B cell (primary cell): Measurements from ENCODE around the gene TMEM80. TPM values are rescaled to one million over a fixed set of nuclear protein-coding genes. Genes with fewer than 3 reads are reported as not detected.

Source experiments
- ATAC-seq: fragments of 200-7000 bp; cut with Tn5 transposase; one replicate; pipeline ENCODE4 v1.10.0; 2021; ENCODE audit warnings: low read depth, mild to moderate bottlenecking, moderate number of reproducible peaks, moderate library complexity
- CTCF ChIA-PET: fragments of 350-600 bp; sonication (Branson Sonifier 250); formaldehyde crosslinking; loops from one replicate; lab custom pipeline; 2021; ENCODE audit warnings: antibody characterized with exemption, inconsistent platforms; lab: Charles Lee
- POLR2A ChIA-PET: fragments of 350-600 bp; sonication (Branson Sonifier 250); formaldehyde crosslinking; loops from one replicate; lab custom pipeline; 2021; ENCODE audit warnings: antibody characterized with exemption; lab: Charles Lee
- DNase-seq: peaks from one replicate; pipeline ENCODE4 v3.0.0; 2013
- H2AFZ ChIP-seq: 2 replicates; pipeline ENCODE4 v1.6.1; 2012; ENCODE audit warnings: mild to moderate bottlenecking, low read depth, low read length; ENCODE audit not compliant: insufficient read depth, poor library complexity, severe bottlenecking
- H3K27ac ChIP-seq, 2 donors: 1 replicate in 1 of 2; 2 replicates in 1 of 2; pipeline ENCODE4 v1.5.1; 2012 to 2013; ENCODE audit warnings: low read length in 2 of 2, mild to moderate bottlenecking in 2 of 2, moderate library complexity in 1 of 2
- H3K27me3 ChIP-seq, 4 experiments: fragments of 200-600 bp in 1 of 4; sonication (generic) in 1 of 4; replicated peaks in 1 of 4; 1 replicate in 2 of 4; 2 replicates in 2 of 4; pipeline versions ENCODE4 v1.6.1 to v1.7.0; 2013 to 2016; ENCODE audit warnings: low read length in 3 of 4, mild to moderate bottlenecking in 2 of 4, mixed read lengths in 1 of 4, moderate library complexity in 1 of 4; ENCODE audit not compliant: insufficient read depth in 4 of 4, control insufficient read depth in 3 of 4; ENCODE audit errors: control extremely low read depth in 1 of 4
- H3K36me3 ChIP-seq, 2 experiments: replicated peaks in 1 of 2; 1 replicate in 1 of 2; 2 replicates in 1 of 2; pipeline versions ENCODE4 v1.6.1 to v1.7.1; 2013; ENCODE audit warnings: low read length in 1 of 2; ENCODE audit not compliant: insufficient read depth in 2 of 2, control insufficient read depth in 1 of 2; ENCODE audit errors: control extremely low read depth in 1 of 2, extremely low read depth in 1 of 2
- H3K4me1 ChIP-seq, 2 donors: fragments of 200-600 bp in 1 of 2; sonication (generic) in 1 of 2; 1 replicate in 1 of 2; 2 replicates in 1 of 2; pipeline versions ENCODE4 v1.5.1 to v1.6.1; 2013 to 2017; ENCODE audit warnings: low read length in 2 of 2; ENCODE audit not compliant: control insufficient read depth in 2 of 2, insufficient read depth in 2 of 2
- H3K4me2 ChIP-seq: replicated peaks from 2 replicates; pipeline ENCODE3; 2012; ENCODE audit warnings: mild to moderate bottlenecking, low read depth, low read length; ENCODE audit not compliant: poor library complexity, severe bottlenecking
- H3K4me3 ChIP-seq, 5 experiments: fragments of 200-600 bp in 1 of 5; sonication (generic) in 1 of 5; 1 replicate in 3 of 5; 2 replicates in 2 of 5; pipeline versions ENCODE4 v1.5.1 to v1.7.0; 2011 to 2016; ENCODE audit warnings: low read length in 4 of 5, mild to moderate bottlenecking in 4 of 5, low read depth in 2 of 5, control low read depth in 1 of 5, moderate library complexity in 1 of 5; ENCODE audit not compliant: insufficient read depth in 1 of 5; ENCODE audit errors: control extremely low read depth in 1 of 5, extremely low read depth in 1 of 5
- H3K79me2 ChIP-seq: fragments of 200-600 bp; sonication (generic); one replicate; pipeline ENCODE4 v1.6.0; 2016; ENCODE audit warnings: low read length; ENCODE audit not compliant: control insufficient read depth, insufficient read depth
- H3K9ac ChIP-seq: fragments of 200-600 bp; sonication (generic); 2 replicates; pipeline ENCODE4 v1.6.1; 2017; ENCODE audit warnings: mild to moderate bottlenecking, low read length, moderate library complexity
- H3K9me3 ChIP-seq, 3 donors: one replicate each; pipeline versions ENCODE4 v1.6.1 to v1.7.1; 2013; ENCODE audit warnings: low read length in 2 of 3; ENCODE audit not compliant: control insufficient read depth in 2 of 3, insufficient read depth in 1 of 3; ENCODE audit errors: control extremely low read depth in 1 of 3
- H4K20me1 ChIP-seq: 2 replicates; pipeline ENCODE4 v1.6.0; 2012; ENCODE audit warnings: mild to moderate bottlenecking, low read length; ENCODE audit not compliant: insufficient read depth, control insufficient read depth, poor library complexity, severe bottlenecking
- H3K27ac Mint-ChIP-seq: one replicate; pipeline ENCODE4 v1.8.0; 2021; ENCODE audit warnings: mixed read lengths
- H3K27me3 Mint-ChIP-seq: one replicate; pipeline ENCODE4 v1.8.0; 2021; ENCODE audit warnings: mixed read lengths
- H3K4me1 Mint-ChIP-seq: one replicate; pipeline ENCODE4 v1.8.0; 2021; ENCODE audit warnings: mixed read lengths
- H3K4me3 Mint-ChIP-seq: one replicate; pipeline ENCODE4 v1.8.0; 2021; ENCODE audit warnings: mixed read lengths
- H3K9me3 Mint-ChIP-seq: one replicate; pipeline ENCODE4 v1.8.0; 2022; ENCODE audit warnings: mixed read lengths; ENCODE audit not compliant: insufficient read depth
- EZH2 ChIP-seq: IDR thresholded peaks from 2 replicates; pipeline ENCODE4 v1.6.1; 2012; ENCODE audit warnings: borderline replicate concordance, low read depth, mild to moderate bottlenecking, moderate library complexity, low read length; ENCODE audit not compliant: insufficient read depth, poor library complexity, severe bottlenecking
- WGBS: methylation state at CpG from one replicate; pipeline ENCODE4 v1.1.5; 2013; ENCODE audit warnings: missing lambda C conversion rate; ENCODE audit not compliant: insufficient coverage; 5-methylcytosine and 5-hydroxymethylcytosine counted together
- intact Hi-C: fragments of 100-400 bp; cut with micrococcal nuclease; formaldehyde crosslinking; loops from one replicate; pipeline ENCODE4 v1.10.0; 2022
- polyA plus RNA-seq: library from polyadenylated mRNA; depleted of rRNA; stranded (reverse); fragments of >200 nt; gene quantifications from 2 replicates; pipeline ENCODE4 v1.2.3, GENCODE V29; 2012
- total RNA-seq, 2 donors: library from RNA; stranded (reverse); fragments of 120-200 nt in 1 of 2; gene quantifications; 1 replicate in 1 of 2; 2 replicates in 1 of 2; pipeline versions ENCODE4 v1.2.3 to v1.2.4, GENCODE V29; 2013 to 2022
- TF ChIP-seq, protein P1 (sequence below): fragments of 200-600 bp; IDR thresholded peaks from one replicate; pipeline ENCODE4 v1.8.0; 2022; ENCODE audit warnings: antibody characterized with exemption, mild to moderate bottlenecking

The TMEM80 gene
- total and polyA plus RNA-seq, 2 donors (not counting 1 experiment from before 2014, with no cell fraction given) = 72.5 to 84.1 TPM

- Mint-ChIP-seq H3K4me3 (no peak overlapping the region), H3K9me3 (no peaks in the 10 kb centered on the region), H3K27me3 (no peaks in the 10 kb centered on the region), H3K27ac (no peak overlapping the region), H3K4me1 (peaks cover 5% of the 10 kb centered on the region)
- Histone ChIP-seq H3K27me3 (no peaks in the 10 kb centered on the region), H3K9ac (no peak overlapping the region), H3K4me2 (no peak overlapping the region), H3K9me3 (peaks cover 0 to 11% (median 0%) of the 10 kb centered on the region in 3 donors), H3K27ac (no peak overlapping the region), H3K36me3 (peaks cover 0 to 62% of the 10 kb centered on the region in 2 experiments), H4K20me1 (peaks cover 16% of the 10 kb centered on the region), H3K79me2 (peaks cover 21% of the 10 kb centered on the region), H3K4me3 (no peak overlapping the region), H2AFZ (no peak overlapping the region), H3K4me1 (no peaks in the 10 kb centered on the region)
- CTCF ChIA-PET = no interaction called here
- POLR2A ChIA-PET = no interaction called here
- no peak for TF ChIP-seq EZH2
- TF ChIP-seq, protein P1, sequence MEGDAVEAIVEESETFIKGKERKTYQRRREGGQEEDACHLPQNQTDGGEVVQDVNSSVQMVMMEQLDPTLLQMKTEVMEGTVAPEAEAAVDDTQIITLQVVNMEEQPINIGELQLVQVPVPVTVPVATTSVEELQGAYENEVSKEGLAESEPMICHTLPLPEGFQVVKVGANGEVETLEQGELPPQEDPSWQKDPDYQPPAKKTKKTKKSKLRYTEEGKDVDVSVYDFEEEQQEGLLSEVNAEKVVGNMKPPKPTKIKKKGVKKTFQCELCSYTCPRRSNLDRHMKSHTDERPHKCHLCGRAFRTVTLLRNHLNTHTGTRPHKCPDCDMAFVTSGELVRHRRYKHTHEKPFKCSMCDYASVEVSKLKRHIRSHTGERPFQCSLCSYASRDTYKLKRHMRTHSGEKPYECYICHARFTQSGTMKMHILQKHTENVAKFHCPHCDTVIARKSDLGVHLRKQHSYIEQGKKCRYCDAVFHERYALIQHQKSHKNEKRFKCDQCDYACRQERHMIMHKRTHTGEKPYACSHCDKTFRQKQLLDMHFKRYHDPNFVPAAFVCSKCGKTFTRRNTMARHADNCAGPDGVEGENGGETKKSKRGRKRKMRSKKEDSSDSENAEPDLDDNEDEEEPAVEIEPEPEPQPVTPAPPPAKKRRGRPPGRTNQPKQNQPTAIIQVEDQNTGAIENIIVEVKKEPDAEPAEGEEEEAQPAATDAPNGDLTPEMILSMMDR = no peak
- WGBS = 95% methylated on average over 29 of the region's 30 CpGs
- DNase-seq (no peak), ATAC-seq (no peak)
- intact Hi-C loops = no loop called here
Measured at GRCh38 chr11:686451-687243, 9.0 kb upstream of the TMEM80 start.

GRCh38 chr11:687751-688150, 7.9 kb upstream of the TMEM80 start:
- 96% methylated on average over 6 of the region's 13 CpGs for WGBS
- ATAC-seq = no peak
- Histone ChIP-seq H3K36me3 (peaks cover 0 to 53% of the 10 kb centered on the region in 2 experiments), H3K27ac (no peak overlapping the region), H3K9ac (no peak overlapping the region), H3K9me3 (peaks cover 0 to 1% (median 0%) of the 10 kb centered on the region in 3 donors), H3K4me2 (no peak overlapping the region), H3K79me2 (peaks cover 30% of the 10 kb centered on the region), H4K20me1 (peaks cover 27% of the 10 kb centered on the region), H2AFZ (no peak overlapping the region), H3K4me3 (no peak overlapping the region), H3K4me1 (no peaks in the 10 kb centered on the region), H3K27me3 (no peaks in the 10 kb centered on the region)
- TF ChIP-seq, protein P1 = no peak
- no peak for TF ChIP-seq EZH2
- peaks cover 12% of the 10 kb centered on the region for H3K4me1 Mint-ChIP-seq
- ChIA-PET CTCF (no interaction called here), POLR2A (no interaction called here)
- H3K27ac Mint-ChIP-seq = no peak overlapping the region
- no peak overlapping the region for H3K4me3 Mint-ChIP-seq
- intact Hi-C loops = no loop called here
- no peaks in the 10 kb centered on the region for H3K9me3 Mint-ChIP-seq
- no peak for DNase-seq
- H3K27me3 Mint-ChIP-seq = no peaks in the 10 kb centered on the region
